ENCODE results near the gene RXRA. TPM values are rescaled to one million over a fixed set of nuclear protein-coding genes. Genes with fewer than 3 reads are reported as not detected.
A peak's percentile ranks its signal among the peaks of the same experiment; 100 is the strongest.

The RXRA gene
- total RNA-seq, 4 donors from 2014 or later: 27.3 to 70.5 (median 58.6) TPM

DNA sequence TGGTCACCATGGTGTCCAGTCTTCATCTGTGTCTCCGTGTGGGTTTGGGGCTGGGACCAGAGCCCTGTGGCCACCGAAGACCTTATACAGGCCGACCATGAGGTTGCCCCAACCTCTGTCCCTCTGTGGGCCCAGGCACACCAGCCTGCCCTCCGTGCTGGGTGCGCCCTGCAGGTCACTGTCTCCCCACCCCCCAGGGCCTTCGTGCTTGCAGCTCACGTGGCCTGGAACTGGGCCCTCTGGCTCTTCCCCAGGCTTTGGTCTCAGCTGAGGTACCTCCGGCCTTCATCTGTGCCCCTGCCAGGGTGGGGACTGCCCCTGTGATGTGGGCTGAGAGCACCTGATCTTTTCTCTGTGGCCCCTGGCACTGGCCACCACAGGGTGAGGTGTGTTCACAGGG lies 92.1 kb downstream of the RXRA start:
- no peak for DNase-seq
- H3K36me3 ChIP-seq: peaks cover 0 to 17% (median 6%) of the 10 kb centered on the region in 4 donors
- no peak overlapping the region for H3K4me3 ChIP-seq
- WGBS, 2 donors (ENCODE audit: low coverage in 1 of 2): 73% methylated on average over 8 of the region's 8 CpGs; no CpG with 5 or more reads in 1 of the 2 donors
- TF ChIP-seq POLR2A (IDR thresholded peaks at IDR 0.05) (no peak), EP300 (IDR thresholded peaks at IDR 0.05; ENCODE audit: low read depth) (no peak), POLR2AphosphoS5 (IDR thresholded peaks at IDR 0.05) (no peak)
- TF ChIP-seq, protein P1, sequence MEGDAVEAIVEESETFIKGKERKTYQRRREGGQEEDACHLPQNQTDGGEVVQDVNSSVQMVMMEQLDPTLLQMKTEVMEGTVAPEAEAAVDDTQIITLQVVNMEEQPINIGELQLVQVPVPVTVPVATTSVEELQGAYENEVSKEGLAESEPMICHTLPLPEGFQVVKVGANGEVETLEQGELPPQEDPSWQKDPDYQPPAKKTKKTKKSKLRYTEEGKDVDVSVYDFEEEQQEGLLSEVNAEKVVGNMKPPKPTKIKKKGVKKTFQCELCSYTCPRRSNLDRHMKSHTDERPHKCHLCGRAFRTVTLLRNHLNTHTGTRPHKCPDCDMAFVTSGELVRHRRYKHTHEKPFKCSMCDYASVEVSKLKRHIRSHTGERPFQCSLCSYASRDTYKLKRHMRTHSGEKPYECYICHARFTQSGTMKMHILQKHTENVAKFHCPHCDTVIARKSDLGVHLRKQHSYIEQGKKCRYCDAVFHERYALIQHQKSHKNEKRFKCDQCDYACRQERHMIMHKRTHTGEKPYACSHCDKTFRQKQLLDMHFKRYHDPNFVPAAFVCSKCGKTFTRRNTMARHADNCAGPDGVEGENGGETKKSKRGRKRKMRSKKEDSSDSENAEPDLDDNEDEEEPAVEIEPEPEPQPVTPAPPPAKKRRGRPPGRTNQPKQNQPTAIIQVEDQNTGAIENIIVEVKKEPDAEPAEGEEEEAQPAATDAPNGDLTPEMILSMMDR (IDR thresholded peaks at IDR 0.05): no peak
- H3K9me3 ChIP-seq: no peaks in the 10 kb centered on the region
- in situ Hi-C loops (cut with MboI; ENCODE audit: low pct_ligation_motif_present in 1 of 4, low pct_unique_long_range_greater_than_20kb in 1 of 4, low sequenced_read_pairs in 3 of 4): no loop called here
- intact Hi-C loops (cut with DNase I; ENCODE audit: low total_unique reads): loop anchor here (5.0 kb wide), 1 partner anchor 769 kb away; no protein-coding TSS in a partner anchor
- H3K27ac ChIP-seq: no peak overlapping the region
- H3K27me3 ChIP-seq: no peaks in the 10 kb centered on the region
- peaks cover 21 to 38% (median 32%) of the 10 kb centered on the region in 4 donors for H3K4me1 ChIP-seq

DNA sequence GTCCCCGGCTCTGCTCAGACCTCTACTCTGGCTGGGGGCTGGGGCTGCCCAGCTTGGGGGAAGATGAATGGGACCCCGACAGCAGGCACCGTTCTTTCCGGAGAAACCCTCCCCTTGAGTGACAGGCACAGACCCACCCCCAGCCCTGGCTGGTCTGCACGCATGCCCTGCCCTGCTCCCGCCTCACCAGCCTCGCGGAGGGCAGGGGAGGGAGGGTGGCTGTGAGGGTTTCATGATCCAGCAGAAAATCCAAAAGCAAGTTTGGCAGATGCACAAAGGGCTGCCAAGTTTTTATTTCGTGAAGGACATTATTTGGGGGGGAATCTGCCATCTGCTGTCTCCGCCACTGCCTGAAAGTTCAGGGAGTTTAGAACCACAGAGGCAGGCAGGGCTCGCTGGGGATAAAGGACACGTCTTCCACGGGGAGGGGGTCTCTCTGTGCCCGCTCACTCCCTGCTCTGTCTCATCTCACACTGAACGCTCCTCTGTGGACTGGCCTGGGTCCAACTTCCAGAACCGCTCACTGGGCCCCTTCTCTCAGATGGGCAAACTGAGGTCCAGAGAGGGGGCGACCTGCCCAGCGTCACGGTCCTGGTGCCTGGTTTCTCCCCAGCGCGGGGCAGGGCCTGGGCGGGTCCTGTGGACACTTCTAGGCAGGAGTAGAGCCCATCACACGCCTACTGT lies 92.9 kb downstream of the RXRA start:
- no peak for DNase-seq
- in situ Hi-C loops (cut with MboI; ENCODE audit: low pct_ligation_motif_present in 1 of 4, low pct_unique_long_range_greater_than_20kb in 1 of 4, low sequenced_read_pairs in 3 of 4) (no loop called here), intact Hi-C loops (cut with DNase I; ENCODE audit: low total_unique reads) (loop anchor here (5.0 kb wide), 1 partner anchor 768 kb away; no protein-coding TSS in a partner anchor)
- no peaks in the 10 kb centered on the region for H3K27me3 ChIP-seq
- H3K4me3 ChIP-seq: no peak overlapping the region
- H3K27ac ChIP-seq: no peak overlapping the region
- WGBS, 2 donors (ENCODE audit: low coverage in 1 of 2): 82% methylated on average over 23 of the region's 23 CpGs; no CpG with 5 or more reads in 1 of the 2 donors
- TF ChIP-seq POLR2AphosphoS5 (IDR thresholded peaks at IDR 0.05) (no peak), EP300 (IDR thresholded peaks at IDR 0.05; ENCODE audit: low read depth) (no peak), POLR2A (IDR thresholded peaks at IDR 0.05) (no peak)
- TF ChIP-seq, protein P1 (IDR thresholded peaks at IDR 0.05): no peak
- H3K9me3 ChIP-seq: no peaks in the 10 kb centered on the region
- H3K4me1 ChIP-seq: peaks cover 21 to 33% (median 26%) of the 10 kb centered on the region in 4 donors
- peaks cover 0 to 17% (median 6%) of the 10 kb centered on the region in 4 donors for H3K36me3 ChIP-seq

DNA sequence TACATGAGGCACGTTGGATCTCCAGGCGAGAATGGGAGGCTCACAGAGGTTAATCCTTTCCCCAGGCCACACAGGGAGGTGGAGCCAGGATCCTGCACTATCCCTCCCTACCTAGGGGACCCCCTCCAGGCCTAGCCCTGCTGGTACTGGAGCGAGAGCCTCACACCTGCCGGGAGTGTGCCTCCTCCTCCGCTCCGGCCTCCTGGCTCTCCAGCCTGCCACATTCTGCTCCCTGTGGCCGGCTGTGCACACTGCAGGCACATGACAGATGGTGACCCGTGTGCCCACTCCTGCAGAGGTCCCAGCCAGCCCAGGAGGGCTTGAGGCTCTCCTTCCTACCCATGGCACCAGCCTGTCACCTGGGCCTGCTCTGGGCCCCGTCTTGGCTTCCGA lies 93.4 kb downstream of the RXRA start:
- no peak overlapping the region for H3K27ac ChIP-seq
- no peak for DNase-seq
- H3K4me1 ChIP-seq: peaks cover 19 to 27% (median 23%) of the 10 kb centered on the region in 4 donors
- H3K27me3 ChIP-seq: no peaks in the 10 kb centered on the region
- H3K36me3 ChIP-seq: peaks cover 0 to 17% (median 6%) of the 10 kb centered on the region in 4 donors
- TF ChIP-seq, protein P1 (IDR thresholded peaks at IDR 0.05): peak; percentile 16 to 38 (median 26)
- TF ChIP-seq EP300 (IDR thresholded peaks at IDR 0.05; ENCODE audit: low read depth) (no peak), POLR2A (IDR thresholded peaks at IDR 0.05) (no peak), POLR2AphosphoS5 (IDR thresholded peaks at IDR 0.05) (no peak)
- WGBS, 2 donors (ENCODE audit: low coverage in 1 of 2): 72% methylated on average over 10 of the region's 10 CpGs; no CpG with 5 or more reads in 1 of the 2 donors
- H3K9me3 ChIP-seq: no peaks in the 10 kb centered on the region
- no peak overlapping the region for H3K4me3 ChIP-seq
- in situ Hi-C loops (cut with MboI; ENCODE audit: low pct_ligation_motif_present in 1 of 4, low pct_unique_long_range_greater_than_20kb in 1 of 4, low sequenced_read_pairs in 3 of 4): no loop called here
- intact Hi-C loops (cut with DNase I; ENCODE audit: low total_unique reads): loop anchor here (5.0 kb wide), 1 partner anchor 768 kb away; no protein-coding TSS in a partner anchor

DNA sequence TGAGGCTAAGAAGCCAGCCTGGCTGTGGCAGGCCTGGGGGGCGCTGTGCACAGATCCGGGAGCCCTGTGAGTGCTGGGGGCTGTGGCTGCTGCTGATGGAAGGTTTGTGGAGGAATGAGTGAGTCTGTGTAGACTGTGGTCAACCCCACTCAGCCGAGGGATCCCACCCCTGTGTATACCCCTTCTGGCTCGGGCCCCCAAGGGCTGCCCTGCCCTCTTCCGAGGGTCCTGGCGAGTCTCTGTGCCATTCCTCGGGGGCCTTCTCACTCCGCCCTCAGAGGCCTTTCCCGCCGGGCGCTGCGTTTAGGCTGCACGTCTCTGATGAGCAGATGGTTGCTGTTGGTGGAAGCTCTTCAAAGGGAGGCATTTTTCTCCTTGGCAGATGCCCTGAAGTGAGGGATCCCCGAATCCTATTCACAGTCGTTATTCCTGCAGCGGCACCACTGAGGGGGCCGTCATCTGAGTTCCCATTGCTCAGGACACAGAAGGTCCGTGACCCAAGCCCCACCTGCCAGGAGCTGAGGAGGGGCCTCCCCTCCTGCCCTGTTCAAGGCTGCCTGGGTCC lies 94.1 kb downstream of the RXRA start:
- peak overlapping the region in 2 of 4 donors; percentile 74 to 75 for H3K27ac ChIP-seq
- no peaks in the 10 kb centered on the region for H3K27me3 ChIP-seq
- intact Hi-C loops (cut with DNase I; ENCODE audit: low total_unique reads) (no loop called here), in situ Hi-C loops (cut with MboI; ENCODE audit: low pct_ligation_motif_present in 1 of 4, low pct_unique_long_range_greater_than_20kb in 1 of 4, low sequenced_read_pairs in 3 of 4) (no loop called here)
- no peak for DNase-seq
- peaks cover 0 to 17% (median 6%) of the 10 kb centered on the region in 4 donors for H3K36me3 ChIP-seq
- 82 to 89% methylated on average over 5 to 18 of the region's 18 CpGs for WGBS, 2 donors (ENCODE audit: low coverage in 1 of 2)
- H3K9me3 ChIP-seq: no peaks in the 10 kb centered on the region
- H3K4me1 ChIP-seq: peaks cover 19 to 27% (median 23%) of the 10 kb centered on the region in 4 donors
- H3K4me3 ChIP-seq: no peak overlapping the region
- TF ChIP-seq POLR2AphosphoS5 (IDR thresholded peaks at IDR 0.05) (no peak), POLR2A (IDR thresholded peaks at IDR 0.05) (no peak), EP300 (IDR thresholded peaks at IDR 0.05; ENCODE audit: low read depth) (no peak)
- TF ChIP-seq, protein P1 (IDR thresholded peaks at IDR 0.05): no peak

Data from transverse colon (tissue), 4 donors.